Hepatic stellate cell (primary cell): Measurements from ENCODE around the gene PROSER3.

Experiments used
- DNase-seq: peaks from one replicate; pipeline ENCODE4 v3.0.0; 2011; ENCODE audit warnings: low spot score

The PROSER3 gene

GRCh38 chr19:35776102-35776788 lies 18.3 kb downstream of the PROSER3 start:
- DNase-seq, result no peak

- DNase-seq, result no peak
These were observed 19.3 kb downstream of the PROSER3 start for GRCh38 chr19:35777086-35777841.

DNA sequence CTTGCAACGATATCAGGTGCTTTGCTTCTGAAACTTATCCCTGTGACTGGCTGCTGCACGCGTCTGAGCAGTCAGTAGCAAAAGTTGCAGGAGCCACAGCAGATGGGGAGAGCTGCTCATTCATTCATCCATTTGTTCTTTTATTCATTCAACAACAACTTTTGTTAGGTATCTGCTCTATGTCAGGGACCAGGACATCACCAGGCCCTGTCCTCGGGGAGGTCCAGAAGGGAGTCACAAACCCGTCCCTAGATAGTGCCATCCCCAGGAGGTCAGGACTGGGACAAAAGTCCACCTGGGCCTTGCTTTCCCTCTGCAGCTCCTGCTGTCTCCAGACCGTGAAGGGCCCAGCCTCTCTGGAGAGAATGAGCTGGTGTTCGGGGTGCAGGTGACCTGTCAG lies 20.0 kb downstream of the PROSER3 start:
- DNase-seq, result no peak

- DNase-seq, result no peak
These were observed 21.1 kb downstream of the PROSER3 start for GRCh38 chr19:35779033-35779432.

GRCh38 chr19:35780058-35780457 lies 22.1 kb downstream of the PROSER3 start:
- DNase-seq, result no peak

- no peak for DNase-seq
These were observed 22.7 kb downstream of the PROSER3 start for GRCh38 chr19:35780717-35781116.

- no peak for DNase-seq
These were observed 23.7 kb downstream of the PROSER3 start for GRCh38 chr19:35781650-35782049.

DNA sequence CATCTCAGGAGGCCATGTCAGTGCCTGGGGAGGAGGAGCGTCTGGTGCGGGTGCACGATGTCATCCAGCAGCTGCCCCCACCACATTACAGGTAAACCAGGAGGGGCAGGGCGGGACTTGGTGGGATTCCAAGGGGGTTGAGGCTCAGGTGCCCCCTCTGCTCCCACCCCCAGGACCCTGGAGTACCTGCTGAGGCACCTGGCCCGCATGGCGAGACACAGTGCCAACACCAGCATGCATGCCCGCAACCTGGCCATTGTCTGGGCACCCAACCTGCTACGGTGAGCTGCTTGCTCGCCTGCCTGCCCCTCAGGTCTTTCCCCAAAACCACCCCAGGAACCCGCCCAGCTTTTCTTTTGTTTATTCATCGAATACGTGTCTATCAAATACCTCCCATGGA lies 24.6 kb downstream of the PROSER3 start:
- no peak for DNase-seq

DNA sequence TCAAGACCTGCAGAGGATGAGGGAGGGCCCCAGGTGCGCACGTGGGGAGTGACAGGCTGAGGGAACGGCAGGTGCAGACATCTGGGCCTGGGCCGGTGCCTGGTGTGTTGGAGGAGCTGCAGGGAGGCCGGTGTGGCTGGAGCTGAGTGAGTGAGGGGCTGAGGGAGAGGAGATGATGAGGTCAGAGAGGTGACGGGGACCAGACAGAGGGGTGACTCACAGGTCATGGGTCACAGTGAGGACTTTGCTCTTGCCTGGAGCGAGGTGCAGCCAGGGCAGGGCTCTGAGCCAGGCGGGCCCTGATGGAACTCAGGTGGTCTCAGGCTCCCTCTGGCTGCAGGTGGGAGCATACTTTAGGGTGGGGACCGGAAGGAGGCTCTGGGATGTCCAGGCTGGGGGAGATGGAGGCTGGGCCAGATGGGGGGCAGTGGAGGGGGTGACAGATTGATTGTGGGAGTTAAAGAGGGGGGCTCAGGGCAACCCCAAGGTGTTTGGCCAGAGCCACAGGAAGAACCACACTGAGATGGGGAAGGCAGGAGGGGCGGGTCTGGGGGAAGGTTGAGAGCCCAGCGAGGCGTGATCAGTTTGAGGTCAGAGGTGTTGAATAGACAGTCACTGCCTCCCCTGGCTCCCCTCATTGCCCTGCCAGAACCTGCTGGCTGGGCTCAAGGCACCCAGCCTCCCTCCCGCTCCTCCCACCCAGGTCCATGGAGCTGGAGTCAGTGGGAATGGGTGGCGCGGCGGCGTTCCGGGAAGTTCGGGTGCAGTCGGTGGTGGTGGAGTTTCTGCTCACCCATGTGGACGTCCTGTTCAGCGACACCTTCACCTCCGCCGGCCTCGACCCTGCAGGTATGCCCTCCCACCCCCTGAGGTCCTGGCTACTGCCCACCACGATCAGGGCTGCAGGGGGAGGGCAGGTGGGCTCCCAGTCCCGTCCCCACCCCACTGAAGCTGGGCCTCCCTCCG lies 25.8 kb downstream of the PROSER3 start:
- DNase-seq, result no peak

DNA sequence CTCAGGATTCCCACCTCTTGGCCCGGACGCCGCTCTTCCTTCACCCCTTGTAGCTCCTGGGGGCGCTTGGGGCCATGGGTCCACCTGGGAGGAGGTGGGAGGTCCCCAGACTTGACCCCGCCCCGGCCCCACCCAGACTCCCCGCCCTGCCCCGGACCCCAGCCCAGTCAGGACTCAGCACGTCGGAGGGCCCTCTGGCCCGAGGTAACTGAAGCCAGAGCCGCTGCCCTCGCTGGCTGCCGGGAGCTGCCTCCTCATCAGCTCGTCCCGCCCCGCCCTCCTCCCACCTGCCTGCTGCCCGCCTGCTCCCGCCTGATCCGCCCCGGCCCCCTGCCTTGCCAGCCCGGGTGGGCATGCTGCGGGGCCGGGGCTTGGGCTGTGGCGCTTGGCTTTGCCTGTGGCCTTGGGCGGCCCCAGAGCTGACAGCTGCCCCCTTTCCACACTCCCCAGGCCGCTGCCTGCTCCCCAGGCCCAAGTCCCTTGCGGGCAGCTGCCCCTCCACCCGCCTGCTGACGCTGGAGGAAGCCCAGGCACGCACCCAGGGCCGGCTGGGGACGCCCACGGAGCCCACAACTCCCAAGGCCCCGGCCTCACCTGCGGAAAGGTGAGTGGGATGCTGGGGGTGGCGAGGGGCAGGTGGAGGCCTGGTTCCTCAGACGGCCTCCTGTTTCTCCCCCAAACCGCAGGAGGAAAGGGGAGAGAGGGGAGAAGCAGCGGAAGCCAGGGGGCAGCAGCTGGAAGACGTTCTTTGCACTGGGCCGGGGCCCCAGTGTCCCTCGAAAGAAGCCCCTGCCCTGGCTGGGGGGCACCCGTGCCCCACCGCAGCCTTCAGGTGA lies 26.7 kb downstream of the PROSER3 start:
- no peak for DNase-seq

DNA sequence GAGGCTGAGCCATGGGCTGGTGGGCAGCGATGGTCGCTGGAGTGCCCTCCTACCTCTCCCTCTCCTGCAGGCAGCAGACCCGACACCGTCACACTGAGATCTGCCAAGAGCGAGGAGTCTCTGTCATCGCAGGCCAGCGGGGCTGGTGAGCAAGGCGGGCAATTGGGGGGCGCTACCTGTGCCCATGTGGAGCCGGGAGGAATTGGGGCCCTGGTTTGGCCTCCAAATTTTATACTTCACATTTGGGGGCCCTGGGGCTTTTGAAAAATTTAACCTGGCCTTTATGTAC lies 27.3 kb downstream of the PROSER3 start:
- no peak for DNase-seq

DNA sequence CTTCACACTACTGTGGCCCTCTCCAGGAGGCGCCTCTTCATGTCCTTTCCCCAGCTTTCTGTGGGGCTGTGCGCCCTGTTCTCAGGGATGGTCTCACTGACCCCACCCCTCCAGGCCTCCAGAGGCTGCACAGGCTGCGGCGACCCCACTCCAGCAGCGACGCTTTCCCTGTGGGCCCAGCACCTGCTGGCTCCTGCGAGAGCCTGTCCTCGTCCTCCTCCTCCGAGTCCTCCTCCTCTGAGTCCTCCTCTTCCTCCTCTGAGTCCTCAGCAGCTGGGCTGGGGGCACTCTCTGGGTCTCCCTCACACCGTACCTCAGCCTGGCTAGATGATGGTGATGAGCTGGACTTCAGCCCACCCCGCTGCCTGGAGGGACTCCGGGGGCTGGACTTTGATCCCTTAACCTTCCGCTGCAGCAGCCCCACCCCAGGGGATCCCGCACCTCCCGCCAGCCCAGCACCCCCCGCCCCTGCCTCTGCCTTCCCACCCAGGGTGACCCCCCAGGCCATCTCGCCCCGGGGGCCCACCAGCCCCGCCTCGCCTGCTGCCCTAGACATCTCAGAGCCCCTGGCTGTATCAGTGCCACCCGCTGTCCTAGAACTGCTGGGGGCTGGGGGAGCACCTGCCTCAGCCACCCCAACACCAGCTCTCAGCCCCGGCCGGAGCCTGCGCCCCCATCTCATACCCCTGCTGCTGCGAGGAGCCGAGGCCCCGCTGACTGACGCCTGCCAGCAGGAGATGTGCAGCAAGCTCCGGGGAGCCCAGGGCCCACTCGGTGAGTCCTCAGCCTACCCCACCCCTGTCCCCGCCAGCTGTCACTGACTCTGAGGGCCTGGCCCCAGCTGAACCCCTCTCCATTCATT lies 28.6 kb downstream of the PROSER3 start:
- no peak for DNase-seq

DNA sequence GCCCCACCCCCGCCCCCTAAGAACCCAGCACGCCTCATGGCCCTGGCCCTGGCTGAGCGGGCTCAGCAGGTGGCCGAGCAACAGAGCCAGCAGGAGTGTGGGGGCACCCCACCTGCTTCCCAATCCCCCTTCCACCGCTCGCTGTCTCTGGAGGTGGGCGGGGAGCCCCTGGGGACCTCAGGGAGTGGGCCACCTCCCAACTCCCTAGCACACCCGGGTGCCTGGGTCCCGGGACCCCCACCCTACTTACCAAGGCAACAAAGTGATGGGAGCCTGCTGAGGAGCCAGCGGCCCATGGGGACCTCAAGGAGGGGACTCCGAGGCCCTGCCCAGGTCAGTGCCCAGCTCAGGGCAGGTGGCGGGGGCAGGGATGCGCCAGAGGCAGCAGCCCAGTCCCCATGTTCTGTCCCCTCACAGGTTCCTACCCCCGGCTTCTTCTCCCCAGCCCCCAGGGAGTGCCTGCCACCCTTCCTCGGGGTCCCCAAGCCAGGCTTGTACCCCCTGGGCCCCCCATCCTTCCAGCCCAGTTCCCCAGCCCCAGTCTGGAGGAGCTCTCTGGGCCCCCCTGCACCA lies 29.3 kb downstream of the PROSER3 start:
- no peak for DNase-seq

GRCh38 chr19:35788205-35788960 lies 30.4 kb downstream of the PROSER3 start:
- no peak for DNase-seq

GRCh38 chr19:35789195-35789977 lies 31.4 kb downstream of the PROSER3 start:
- no peak for DNase-seq

DNA sequence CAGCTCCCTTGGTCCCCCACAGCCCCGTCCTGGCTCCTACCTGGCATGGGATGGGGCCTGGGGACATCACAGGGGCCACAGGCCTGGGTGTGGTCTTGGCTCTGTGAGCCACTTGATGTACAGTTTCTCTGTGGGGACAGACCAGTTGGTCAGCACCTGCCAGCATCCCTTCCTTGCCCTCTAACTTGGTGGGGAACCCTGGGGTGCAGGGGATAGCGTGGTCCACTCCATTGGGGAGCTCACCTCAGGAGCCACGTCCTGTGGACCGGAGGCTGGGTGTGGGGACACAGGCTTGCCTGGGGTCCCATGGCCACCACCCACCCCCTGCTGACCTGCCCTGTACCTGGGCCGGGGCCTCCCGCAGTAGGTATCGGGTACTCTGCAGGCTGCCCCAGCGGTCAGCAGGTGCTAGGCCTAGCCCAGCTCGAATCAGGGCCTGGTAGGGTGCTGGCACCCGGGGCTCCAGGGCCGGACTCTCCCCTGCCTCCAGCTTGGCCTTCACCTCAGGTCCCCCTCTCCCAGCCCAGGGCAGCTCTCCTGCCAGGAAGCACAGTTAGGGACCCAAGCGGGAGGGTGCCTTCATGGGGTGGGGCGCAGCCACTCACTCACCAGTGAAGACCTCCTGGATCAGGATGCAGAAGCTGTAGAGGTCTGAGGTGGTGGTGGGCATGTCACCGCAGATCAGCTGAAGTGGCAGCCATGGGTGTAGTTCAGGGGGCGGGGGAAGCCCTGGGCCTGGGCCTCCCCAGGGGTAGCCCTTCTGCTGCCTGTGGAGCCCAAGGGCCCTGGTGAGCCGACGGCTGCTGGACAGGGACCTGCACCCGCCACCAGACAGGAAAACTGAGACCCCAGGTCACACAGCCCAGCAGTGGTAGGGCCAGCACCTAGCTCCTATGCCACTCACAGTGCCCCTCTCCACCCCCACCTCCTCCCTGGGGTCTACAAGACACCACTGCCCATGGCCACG lies 32.3 kb downstream of the PROSER3 start:
- DNase-seq, result no peak

- DNase-seq, result no peak
These were observed 33.2 kb downstream of the PROSER3 start for GRCh38 chr19:35790981-35791813.
